Right ventricle myocardium inferior (tissue), 1 donor: Measurements from ENCODE around the gene BCL6. TPM values are rescaled to one million over a fixed set of nuclear protein-coding genes. Genes with fewer than 3 reads are reported as not detected.

ENCODE experiments used
- ATAC-seq: fragments of 200-7000 bp; cut with Tn5 transposase; one replicate; pipeline ENCODE4 v1.9.1; 2020; ENCODE audit warnings: mild to moderate bottlenecking, moderate library complexity
- DNase-seq: peaks from one replicate; pipeline ENCODE4 v3.0.0; 2021; ENCODE audit errors: missing footprints
- intact Hi-C: fragments of 100-400 bp; cut with DNase I; formaldehyde crosslinking; loops from one replicate; pipeline ENCODE4 v1.11.0; 2022
- total RNA-seq: library from RNA; stranded (reverse); fragmentation: NEBNext Ultra II Directional; extraction: Animal tissue kit (Norgen Biotek cat#: 25700); gene quantifications from one replicate; pipeline ENCODE4 v1.2.1, GENCODE V29; 2021
- donor health status: DM: no; HTN: yes; CAD: no; lungs with severe emphysema.

Gene BCL6
- total RNA-seq, 1 donor from 2014 or later: 95.5 TPM

GRCh38 chr3:187741403-187742350, 3.6 kb downstream of the BCL6 start:
- DNase-seq (peak; percentile 87), ATAC-seq (peak; percentile 18)
- intact Hi-C loops: loop anchor here (2.0 to 10.0 kb wide), 9 partner anchors 295 to 1147 kb away; partner anchors contain the start of gene LPP

DNA sequence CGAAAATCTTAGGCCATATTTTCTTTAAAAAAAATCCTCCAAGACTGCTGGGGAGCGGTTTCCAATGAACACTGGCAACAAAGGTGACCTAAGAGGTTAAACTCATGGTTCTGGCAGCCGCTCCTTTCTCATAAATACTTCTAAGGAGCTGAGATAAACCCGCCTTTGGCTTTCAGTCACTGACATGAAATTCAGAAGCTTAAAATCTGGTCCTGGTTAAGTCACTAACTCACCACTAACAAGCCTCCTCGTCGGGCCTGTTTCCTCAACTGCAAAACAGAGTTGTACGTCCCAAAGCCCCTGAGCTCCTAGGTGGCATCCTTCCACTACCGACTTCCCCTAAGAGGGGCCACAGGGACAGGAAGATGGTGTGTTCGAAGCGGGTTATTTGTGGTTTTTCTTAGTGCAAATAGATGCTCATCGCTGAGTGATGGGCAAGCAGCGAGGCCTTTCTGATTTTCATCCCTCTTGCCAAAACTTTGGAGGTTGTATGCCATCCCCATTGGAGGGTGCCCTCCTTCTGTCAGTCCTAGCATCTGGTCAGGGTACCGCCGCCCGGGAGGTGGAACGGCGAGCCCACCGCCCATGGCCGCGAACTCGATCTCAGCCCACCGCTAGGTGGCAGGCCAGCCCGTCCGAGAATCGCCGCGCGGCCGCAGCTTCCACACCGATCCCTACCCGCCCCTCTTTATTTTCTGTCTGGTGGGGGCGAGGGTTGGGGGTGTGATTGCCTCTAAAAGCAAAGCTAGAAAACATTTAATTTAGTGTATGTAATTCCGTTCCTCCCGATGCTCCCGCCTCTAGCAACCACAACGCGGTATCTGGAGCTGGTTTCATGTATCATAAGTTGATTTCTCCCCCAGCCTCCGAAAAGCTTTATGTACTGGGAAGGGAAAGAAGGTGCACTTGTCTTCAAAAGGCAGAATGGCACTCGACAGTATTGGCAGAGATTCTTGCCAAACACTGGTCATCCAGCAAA, 4.6 kb downstream of the BCL6 start:
- no peak for ATAC-seq
- intact Hi-C loops: loop anchor here (2.0 to 10.0 kb wide), 8 partner anchors 312 to 1148 kb away; partner anchors contain the start of gene LPP
- peak; percentile 88 for DNase-seq

GRCh38 chr3:187739561-187740332, 5.5 kb downstream of the BCL6 start:
- DNase-seq: peak; percentile 94
- intact Hi-C loops: loop anchor here (2.0 to 10.0 kb wide), 13 partner anchors 313 to 1493 kb away; partner anchors contain the start of gene LPP
- ATAC-seq: peak; percentile 23

DNA sequence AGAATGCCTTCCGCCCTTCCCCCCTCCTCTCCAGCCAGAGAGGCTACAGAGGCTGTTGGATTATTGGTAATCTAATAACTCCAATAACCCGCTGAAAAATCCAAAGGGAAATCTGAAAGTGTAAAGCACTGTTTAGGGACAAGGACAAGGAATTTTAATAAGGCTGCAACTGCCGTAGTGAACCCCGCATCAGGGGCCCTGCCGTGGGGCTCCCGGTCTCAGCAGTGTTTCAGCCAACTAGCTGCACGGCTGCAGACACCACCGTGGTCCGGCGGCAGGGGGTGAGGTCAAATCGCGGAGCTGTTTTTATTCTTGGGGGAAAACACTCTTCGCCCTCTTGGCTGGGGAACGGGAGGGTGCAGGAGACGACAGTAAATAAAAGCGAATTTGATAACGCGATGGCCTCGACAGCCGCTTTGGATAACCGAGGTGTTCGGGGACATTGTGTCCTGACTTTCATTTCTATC, 6.1 kb downstream of the BCL6 start:
- DNase-seq: peak; percentile 70
- intact Hi-C loops: loop anchor here (2.0 to 10.0 kb wide), 5 partner anchors 943 to 1494 kb away; no protein-coding TSS in a partner anchor
- peak; percentile 6 for ATAC-seq

- DNase-seq: peak; percentile 82
- intact Hi-C loops: loop anchor here (1.0 to 10.0 kb wide), 6 partner anchors 944 to 1494 kb away; no protein-coding TSS in a partner anchor
- ATAC-seq: peak; percentile 71
These were observed 6.8 kb downstream of the BCL6 start for GRCh38 chr3:187738331-187739093.

- ATAC-seq (no peak), DNase-seq (no peak)
- intact Hi-C loops: loop anchor here (1.0 to 10.0 kb wide), 6 partner anchors 944 to 1495 kb away; no protein-coding TSS in a partner anchor
These were observed 7.3 kb downstream of the BCL6 start for GRCh38 chr3:187738071-187738330.

GRCh38 chr3:187737368-187738070, 7.7 kb downstream of the BCL6 start:
- intact Hi-C loops: loop anchor here (1.0 to 10.0 kb wide), 6 partner anchors 945 to 1495 kb away; no protein-coding TSS in a partner anchor
- DNase-seq (peak; percentile 92), ATAC-seq (peak; percentile 35)

DNA sequence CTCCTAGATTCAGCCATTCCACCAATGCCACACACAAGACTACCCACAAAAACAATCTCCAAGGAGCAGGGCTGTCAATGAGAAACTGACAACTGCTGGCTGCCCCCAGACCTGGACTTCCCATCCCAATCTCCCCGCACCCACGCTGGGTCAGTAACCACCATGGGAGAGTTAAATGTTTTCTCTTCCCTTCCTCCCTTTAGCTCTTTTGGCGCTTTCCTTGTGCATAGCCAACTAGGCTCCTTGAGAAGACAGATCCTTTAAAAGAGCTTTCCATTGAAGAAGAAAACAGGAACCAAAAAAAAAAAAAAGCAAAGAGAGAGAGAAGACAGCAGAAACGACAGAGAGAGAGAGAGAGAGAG, 8.3 kb downstream of the BCL6 start:
- ATAC-seq: no peak
- no peak for DNase-seq
- intact Hi-C loops: loop anchor here (5.0 to 10.0 kb wide), 2 partner anchors 945 to 1028 kb away; no protein-coding TSS in a partner anchor

DNA sequence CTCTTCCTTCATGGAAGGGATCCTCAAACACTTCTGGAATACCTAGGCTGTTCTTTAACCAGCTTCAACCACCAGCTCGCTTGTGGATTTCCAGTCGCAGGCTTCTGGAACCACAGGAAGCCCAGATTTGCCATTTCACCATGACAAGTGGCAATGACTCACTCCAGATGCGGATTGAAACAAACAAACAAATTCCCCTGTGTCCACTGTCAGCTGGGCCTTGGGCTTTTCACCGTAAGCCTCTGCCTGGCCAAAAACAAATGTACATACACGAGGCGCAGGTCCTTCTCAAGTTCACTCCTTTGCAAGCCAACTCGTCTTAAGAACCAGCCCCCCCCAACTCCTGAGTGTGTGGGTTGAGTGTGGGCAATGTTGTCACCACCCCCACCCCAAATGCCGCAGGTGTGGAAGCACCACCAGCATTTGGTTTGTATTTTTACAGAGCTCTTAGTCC, 8.8 kb downstream of the BCL6 start:
- intact Hi-C loops: loop anchor here (5.0 to 10.0 kb wide), 2 partner anchors 946 to 1028 kb away; no protein-coding TSS in a partner anchor
- ATAC-seq (no peak), DNase-seq (no peak)

DNA sequence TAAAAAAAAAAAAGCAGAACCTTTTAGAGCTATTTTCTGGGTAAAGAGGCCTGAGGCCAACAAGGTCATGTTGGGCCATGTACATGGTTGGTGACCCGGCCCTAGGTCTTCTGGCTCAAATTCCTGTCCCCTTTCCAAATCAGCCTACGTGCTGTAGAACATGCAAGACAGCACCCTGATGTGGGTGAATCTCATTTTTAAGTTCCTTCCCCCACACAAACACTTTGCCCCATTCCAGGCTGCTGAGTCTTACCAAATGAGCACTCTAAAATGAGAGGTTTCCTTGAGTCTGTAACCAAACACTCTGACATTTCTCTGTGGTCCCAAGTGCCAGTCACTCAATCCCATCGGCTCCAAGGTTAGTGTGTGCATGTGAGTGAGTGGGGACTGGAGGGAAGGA, 9.4 kb downstream of the BCL6 start:
- DNase-seq (no peak), ATAC-seq (no peak)
- intact Hi-C loops: loop anchor here (5.0 to 10.0 kb wide), 2 partner anchors 946 to 1029 kb away; no protein-coding TSS in a partner anchor

GRCh38 chr3:187735383-187735782, 9.9 kb downstream of the BCL6 start:
- no peak for DNase-seq
- ATAC-seq: no peak
- intact Hi-C loops: loop anchor here (5.0 to 10.0 kb wide), 2 partner anchors 947 to 1029 kb away; no protein-coding TSS in a partner anchor

- ATAC-seq (no peak), DNase-seq (no peak)
- intact Hi-C loops: loop anchor here (5.0 to 10.0 kb wide), 2 partner anchors 947 to 1030 kb away; no protein-coding TSS in a partner anchor
These were observed 10.4 kb downstream of the BCL6 start for GRCh38 chr3:187734841-187735240.

DNA sequence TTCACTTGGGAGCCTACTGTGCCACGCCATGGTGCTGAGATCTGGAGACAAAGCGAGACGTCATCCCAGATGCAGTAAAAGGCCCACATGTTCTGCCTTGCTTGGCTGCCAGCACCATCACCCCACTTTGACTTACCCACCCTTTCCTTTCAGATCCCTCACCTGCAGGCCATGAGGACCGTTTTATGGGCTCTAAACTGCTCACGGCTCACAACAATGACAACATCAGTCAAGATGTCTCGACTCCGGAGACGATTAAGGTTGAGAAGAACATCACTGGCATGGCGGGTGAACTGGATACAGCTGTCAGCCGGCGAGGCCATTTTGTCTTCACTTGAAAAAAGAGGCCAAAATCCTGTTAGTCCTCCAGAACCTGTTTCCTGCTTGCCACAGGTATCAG, 11.9 kb downstream of the BCL6 start:
- DNase-seq (no peak), ATAC-seq (no peak)
- intact Hi-C loops: loop anchor here (10.0 kb wide), 1 partner anchor 1031 kb away; no protein-coding TSS in a partner anchor

DNA sequence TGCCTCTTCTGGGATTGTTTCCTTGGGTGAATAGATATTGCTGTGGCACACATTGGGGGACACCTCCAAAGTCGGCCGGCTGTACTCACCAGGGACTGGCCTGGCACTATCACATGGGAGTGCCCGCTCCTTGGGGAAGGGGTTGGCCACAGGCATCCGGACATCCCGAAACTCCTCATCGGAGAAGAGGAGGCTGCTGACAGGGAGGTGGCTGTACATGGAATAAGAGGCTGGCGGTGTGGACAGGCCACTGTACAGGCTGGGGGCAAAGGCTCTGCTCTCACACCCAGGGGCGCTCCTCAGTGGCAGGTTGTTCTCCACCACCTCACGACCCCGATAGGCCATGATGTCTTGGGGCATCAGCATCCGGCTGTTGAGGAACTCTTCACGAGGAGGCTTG, 15.7 kb downstream of the BCL6 start:
- intact Hi-C loops: no loop called here
- no peak for DNase-seq
- no peak for ATAC-seq

DNA sequence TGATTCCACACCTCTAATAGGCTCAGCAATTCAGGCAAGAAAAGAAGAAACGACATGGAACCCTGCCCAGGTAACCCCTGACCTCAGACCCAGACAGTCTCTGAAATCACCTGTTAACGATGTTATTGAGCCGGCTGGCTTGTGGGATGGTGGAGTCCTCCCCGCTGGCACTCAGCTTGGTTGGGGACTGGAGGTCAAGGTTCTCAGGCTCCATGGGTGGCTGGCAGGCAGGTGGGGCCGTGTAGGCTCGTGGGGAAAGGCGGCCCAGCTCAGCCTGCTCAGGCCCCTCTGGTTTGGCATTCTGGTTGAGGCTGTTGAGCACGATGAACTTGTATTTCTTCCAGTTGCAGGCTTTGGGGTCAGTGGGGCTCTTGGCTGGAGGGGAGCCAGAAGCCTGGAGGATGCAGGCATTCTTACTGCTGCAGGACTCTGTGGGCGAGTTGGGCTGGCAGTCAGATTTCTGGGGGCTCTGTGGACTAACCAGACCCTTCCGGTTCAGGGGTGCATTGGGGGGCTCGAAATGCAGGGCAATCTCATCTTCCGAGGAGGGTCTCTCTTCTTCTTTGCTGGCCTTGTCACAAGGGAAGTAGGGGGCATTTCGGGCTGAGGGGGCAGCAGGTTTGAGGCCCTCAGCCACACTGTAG, 16.2 kb downstream of the BCL6 start:
- DNase-seq (no peak), ATAC-seq (no peak)
- intact Hi-C loops: no loop called here

DNA sequence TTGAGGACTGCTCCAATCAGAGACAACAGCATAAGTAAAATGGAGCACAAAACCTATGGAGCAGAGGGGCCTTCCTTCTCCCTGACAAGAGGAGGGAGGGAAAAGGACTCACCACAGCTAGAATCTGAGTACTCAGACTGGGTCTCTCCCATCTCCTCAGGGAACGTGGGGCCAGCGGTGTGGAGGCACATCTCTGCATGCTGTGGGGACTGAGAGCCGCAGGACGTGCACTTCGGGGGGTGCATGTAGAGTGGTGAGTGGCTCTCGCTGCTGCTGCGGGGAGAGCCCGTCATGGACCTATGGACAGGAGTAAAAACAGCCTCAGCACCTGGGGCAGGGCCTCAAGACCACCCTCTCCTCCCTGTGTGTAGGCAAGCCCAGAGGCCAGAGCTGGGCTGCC, 17.0 kb downstream of the BCL6 start:
- no peak for DNase-seq
- no peak for ATAC-seq
- intact Hi-C loops: no loop called here
